CD4-positive, alpha-beta T cell treated with Interleukin-2 at 100 ng/mL for 4 hours (primary cell): Measurements from ENCODE around the gene TSPEAR.
A peak's percentile ranks its signal among the peaks of the same experiment; 100 is the strongest.

ENCODE experiments used
- DNase-seq: peaks from one replicate; pipeline ENCODE4 v3.0.0-alpha.2; 2020; ENCODE audit warnings: low spot score

The TSPEAR gene

DNA sequence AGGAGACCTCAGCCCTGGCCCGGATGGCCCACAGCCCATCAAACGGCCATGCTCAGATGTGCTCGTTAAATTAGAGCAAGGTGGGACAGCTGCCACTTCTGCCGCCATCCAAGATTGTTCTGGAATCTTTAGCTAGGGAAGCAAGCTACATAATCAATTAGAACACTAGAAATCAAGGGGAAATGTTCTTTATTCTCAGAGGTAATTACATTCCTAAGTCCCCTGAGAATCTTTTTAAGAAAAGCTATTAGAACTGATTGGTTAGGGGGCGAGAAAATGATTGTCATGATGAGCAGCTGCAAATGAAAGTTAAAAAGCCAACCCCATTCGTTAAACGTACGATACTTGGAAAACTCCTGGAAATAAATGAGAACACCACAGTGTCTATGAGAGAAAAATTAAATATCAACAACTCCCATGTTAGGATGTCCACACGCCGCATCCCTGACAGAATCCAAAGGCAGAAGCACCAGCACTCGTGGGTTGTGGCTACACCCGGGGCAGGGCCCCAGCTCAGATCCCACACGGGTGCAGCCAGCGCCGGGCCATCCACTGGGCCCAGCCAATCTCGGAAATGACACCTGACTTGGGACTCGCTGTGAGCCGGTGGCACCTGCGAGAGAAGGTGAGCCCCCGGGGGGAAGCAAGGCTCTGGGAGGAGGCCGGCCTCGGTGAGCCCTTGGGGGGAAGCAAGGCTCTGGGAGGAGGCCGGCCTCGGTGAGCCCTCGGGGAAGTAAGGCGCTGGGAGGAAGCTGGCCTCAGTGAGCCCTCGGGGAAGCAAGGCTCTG lies 209.0 kb downstream of the TSPEAR start:
- no peak for DNase-seq

- no peak for DNase-seq
Observed at GRCh38 chr21:44500111-44500510, 211.3 kb downstream of the TSPEAR start.

DNA sequence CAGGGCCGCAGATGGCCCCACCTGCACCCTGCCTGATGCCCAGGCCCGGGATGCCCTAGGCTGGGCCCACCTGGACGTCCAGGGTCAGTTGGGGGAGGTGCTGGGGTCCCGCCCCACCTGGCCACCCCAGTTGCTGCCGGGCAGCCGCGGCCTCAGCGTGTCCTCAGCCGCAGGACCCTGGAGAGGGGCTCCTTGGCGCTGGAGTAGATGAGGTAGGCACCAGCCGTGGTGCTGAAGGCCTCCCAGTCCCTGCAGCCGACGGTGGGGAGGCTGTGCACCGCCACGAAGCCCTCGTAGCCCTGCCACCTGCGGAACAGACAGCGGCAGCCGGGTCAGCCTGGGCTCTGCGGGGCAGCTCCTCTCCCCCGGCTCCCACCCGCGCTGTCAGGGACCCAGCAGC lies 211.7 kb downstream of the TSPEAR start:
- no peak for DNase-seq

DNA sequence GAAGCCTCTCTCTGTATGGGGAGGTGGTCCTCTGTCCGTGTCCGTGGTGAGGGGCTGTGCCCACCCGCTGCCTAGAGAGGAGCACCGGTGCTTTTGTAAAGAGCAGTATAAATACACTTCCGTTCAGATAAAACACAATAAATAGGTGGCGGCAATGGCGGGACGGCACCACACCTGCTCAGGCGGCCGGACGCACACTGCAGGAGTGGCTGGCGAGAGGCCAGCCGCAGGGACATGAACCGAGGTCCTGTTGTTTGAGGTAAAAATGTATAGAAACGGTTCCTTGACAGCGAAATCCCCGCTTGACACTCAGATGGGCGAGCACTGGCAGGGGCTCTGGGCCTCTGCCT lies 212.2 kb downstream of the TSPEAR start:
- DNase-seq = no peak

DNA sequence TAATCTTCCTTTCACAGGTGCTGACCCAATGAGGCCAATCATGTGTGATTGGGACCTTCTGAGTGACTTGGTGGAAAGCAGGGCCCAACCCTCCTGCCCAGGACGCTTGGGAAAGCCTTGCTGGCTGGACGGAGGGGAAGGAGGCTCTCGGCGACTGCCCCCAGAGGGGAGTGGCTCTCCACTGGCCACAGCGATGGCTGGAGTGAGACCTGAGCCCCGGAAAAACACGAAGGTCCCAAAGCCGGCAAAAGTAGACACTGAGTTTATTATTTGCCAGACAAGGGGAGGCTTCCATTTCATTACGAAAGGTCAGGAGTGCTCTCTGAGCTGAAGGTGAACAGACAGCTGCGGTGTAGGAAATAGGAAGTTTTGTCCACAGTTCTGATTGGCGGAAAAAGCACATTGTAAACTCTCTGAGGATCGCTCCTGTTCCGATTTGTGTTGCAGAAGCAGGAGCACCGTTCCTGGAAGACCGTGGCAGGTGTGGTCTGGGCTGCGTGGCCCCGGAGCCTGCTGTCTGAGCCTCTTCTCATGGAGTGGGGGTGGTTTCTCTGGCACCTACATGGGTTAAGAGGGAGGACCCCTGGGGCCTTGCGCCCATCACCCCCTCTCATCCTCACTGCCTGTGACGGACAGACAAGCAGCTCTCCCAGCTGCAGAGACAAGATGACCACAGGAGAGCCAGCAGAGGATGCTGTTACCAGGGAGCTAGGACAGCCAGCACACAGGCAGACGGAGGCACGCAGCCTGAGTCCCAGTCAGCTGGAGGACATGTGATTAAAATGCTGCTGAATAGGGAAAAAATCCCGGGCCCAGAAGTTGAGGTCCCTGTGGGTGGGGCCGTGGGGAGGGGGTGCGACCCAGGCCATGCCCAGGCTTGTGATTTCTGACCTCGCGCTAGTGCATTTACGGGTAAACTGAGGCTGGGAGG lies 212.8 kb downstream of the TSPEAR start:
- DNase-seq = no peak

GRCh38 chr21:44497703-44498126 lies 213.7 kb downstream of the TSPEAR start:
- DNase-seq = no peak

GRCh38 chr21:44496564-44497550 lies 214.5 kb downstream of the TSPEAR start:
- no peak for DNase-seq

DNA sequence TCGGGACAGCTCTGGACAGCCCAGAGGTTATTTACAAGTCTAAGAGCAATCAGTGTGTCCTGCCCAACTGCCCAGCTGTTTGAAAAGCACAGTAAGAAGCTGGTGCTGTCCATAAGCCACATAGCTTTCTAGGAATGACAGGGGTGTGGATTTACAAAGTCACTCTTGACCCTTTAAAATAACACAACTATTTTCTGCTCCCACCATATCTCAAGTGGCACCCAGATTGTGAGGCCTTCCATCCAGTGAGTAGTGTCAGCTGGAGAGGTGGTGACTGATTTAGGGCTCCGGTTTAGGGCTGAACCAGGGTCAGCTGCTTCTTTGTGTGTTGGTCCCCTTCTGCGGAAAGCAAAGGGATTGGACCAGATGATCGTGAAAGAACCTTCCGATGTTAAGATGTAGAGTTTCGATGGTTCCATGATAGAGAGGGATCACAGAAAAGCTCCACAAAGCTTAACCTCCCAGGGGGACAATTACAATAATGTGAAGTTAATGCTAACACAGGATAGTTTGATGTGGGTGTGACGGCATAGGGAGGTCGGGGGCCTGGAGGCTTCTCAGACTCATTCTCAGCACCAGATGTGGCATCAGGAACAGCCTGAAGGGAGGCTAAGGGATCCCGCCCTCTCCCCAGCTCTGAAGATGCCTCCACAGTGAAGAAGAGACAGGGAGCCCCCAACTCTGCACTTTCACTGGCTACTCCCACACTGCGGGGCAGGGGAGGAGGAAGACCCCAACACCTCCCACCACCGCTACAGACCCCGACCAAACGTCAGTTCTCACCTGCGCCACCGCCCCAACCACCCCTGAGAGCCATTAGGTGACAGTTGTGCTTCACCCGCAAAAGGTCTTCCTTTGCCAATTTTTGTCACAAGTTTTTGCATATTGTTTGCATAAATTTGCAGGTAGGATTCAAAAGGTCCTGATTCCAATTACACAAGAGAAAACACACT lies 215.5 kb downstream of the TSPEAR start:
- DNase-seq = no peak

DNA sequence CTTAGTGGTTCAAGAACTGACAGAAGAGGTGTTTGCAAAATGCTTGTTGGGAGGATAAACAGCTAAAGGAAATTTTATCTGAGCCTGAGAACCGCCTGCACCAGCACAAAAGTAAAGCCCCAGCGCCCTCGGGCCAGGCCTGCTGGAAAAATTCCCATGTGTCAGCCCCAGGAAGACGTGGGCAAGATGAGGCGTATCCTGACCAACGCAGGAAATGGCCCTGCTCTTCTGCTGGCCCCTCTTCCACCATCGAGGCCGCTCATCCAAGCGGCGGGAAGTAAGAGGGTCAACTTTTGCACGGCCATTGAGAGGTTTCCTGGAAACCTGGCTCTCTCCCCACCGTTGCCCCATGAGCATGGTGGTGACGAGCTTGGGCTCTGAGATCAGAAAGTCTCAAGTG lies 216.4 kb downstream of the TSPEAR start:
- DNase-seq = no peak

DNA sequence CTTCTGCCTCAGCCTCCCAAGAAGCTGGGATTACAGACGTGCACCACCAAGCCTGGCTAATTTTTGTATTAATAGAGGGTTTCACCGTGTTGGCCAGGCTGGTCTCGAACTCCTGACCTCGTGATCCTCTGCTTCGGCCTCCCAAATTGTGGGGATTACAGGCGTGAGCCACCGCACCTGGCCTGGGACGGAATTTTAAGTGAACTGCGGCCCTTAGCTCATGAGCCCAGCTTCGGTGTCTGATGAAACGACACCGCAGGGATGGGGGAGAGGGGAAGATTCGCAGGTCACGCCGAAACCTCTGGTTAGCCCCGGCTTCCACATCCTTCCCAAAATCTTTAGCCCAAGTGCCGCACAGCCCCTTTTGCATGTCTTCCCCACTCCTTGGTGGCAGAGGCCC lies 217.0 kb downstream of the TSPEAR start:
- no peak for DNase-seq

DNA sequence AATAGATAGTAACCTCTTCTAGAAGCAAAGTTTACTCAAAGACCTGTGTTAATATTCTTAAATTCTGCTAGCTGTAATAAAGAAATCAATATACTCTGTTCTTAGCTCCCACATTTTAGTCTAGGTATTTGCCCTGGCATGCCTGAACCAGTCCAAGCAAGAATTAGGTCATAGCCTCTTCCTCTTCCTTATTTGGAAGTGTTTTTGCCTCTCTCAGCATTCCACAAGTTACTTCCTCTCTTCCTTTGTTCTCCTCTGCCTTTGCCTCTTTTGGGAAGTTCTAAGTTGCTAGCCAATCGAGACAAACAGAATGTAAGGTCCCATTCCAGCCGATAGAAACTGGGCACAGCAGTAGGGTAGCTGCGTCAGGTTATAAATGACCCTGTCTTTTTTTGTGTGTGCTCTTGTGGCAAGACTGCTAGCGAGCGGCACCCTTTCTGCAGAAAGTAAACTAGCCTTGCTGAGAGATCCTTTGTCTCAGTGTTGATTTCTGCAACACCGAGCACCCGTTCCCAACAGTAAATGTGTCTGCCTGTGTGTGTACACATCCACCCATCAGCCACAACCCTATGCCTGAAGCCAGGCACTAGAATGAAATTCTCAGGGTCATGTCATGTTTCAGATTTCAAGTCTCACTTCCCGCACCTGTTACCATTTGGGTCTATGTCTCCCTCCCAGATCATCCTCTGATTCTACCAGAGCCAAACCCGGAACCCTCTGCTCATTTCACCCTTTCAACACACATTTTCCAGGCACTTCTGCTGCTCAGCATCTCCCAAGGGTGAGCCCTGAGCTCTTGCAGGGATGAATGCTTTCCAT lies 218.6 kb downstream of the TSPEAR start:
- DNase-seq = no peak

DNA sequence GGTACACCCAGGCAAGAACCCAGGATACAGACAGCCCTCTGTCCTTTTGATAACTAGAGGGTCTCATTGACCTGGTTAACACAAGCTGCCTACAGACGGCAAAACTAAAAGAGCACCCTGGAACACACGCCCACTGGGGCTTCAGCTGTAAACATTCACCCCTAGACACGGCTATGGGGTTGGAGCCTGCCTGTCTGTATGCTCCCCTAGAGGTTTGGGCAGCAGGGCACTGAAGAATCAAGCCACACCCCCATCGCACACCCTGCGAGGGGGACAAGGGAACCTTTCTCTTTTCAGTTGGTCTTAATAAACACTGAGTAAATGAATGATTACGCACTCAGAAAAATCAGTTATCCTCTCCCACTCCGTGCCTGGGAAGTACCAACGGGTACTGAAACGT lies 220.6 kb downstream of the TSPEAR start:
- DNase-seq = no peak

- DNase-seq = no peak
Observed at GRCh38 chr21:44490405-44490804, 221.0 kb downstream of the TSPEAR start.

GRCh38 chr21:44489962-44490361 lies 221.4 kb downstream of the TSPEAR start:
- no peak for DNase-seq

DNA sequence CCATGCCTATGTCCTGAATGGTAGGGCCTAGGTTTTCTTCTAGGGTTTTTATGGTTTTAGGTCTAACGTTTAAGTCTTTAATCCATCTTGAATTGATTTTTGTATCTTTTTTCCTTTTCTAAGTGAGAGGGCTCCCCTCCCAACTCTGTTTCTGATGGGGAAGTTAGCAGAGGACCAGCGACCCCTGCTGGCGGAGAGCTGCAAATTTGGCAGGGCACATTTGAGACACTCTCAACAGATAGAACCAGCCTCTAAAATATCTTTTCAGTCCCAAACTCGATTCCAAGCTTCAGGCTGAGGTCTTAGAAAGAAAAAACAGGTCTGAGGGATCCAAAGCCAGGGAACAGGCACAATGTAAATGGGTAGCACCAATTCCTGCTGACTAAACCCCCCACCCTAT lies 223.5 kb downstream of the TSPEAR start:
- DNase-seq = peak; percentile 38

DNA sequence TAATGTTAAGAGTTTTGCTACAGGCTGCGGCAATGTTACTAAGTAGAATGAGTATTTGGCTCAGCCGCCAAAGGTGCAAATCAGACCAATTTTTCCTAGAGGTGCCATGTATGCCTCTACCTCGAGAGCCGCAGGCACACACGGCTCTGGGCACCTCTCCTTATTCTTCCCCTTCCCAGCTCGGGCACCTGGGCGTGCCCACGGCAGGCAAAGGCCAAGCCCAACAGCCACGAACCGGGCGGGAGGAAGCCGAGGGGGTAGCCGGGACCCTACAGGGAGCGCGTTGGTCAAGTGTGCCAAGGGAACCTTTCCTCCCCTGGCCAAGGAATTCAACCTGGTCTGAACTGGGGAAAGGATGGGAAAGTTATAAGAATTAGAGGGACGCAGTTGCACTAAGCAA lies 225.1 kb downstream of the TSPEAR start:
- no peak for DNase-seq

GRCh38 chr21:44485796-44486195 lies 225.6 kb downstream of the TSPEAR start:
- DNase-seq = no peak

DNA sequence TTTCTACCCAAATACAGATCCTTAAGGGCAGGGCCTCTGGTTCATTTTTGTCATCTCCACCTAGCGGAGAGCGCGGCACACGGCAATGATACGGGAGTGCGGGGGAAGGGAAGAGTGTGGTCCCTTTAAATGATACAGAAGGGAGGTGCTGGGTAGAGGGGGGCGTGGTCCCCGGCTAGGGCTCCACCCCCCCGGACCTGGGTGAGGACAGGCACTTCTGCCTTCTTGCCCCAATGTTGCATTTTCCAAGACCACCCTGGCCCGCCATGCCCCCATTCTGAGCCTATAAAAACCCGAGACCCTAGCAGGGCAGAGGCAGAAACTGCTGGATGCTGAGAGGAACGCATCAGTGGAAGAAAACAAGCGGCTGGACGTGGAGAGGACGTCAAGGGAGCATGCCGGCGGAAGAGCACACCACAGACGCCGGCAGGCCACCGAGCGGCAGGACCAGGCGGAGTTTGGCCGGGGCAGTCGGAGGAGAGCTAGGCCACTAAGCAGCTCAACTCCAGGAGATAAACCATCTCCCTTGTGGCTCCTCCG lies 226.0 kb downstream of the TSPEAR start:
- DNase-seq = peak; percentile 21

- DNase-seq = no peak
Observed at GRCh38 chr21:44484498-44485253, 226.7 kb downstream of the TSPEAR start.
